Measurements from ENCODE around the gene DDX3X.
"Not testable (repeated sequence)": the region's sequence is repeated elsewhere in the genome, so short reads cannot be mapped to it uniquely, and the experiment has no call there.

The DDX3X gene

DNA sequence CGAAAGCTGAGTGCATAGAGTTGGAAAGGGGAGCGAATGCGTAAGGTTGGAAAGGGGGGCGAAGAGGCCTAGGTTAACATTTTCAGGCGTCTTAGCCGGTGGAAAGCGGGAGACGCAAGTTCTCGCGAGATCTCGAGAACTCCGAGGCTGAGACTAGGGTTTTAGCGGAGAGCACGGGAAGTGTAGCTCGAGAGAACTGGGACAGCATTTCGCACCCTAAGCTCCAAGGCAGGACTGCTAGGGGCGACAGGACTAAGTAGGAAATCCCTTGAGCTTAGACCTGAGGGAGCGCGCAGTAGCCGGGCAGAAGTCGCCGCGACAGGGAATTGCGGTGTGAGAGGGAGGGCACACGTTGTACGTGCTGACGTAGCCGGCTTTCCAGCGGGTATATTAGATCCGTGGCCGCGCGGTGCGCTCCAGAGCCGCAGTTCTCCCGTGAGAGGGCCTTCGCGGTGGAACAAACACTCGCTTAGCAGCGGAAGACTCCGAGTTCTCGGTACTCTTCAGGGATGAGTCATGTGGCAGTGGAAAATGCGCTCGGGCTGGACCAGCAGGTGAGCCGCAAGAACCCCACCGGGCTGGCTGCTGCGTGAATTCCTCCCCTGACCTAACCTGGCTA is at the start of gene DDX3X:
TSS of gene DDX3X (plus strand) at position 419 of the 619 bp plus-strand sequence. CDS start at position 510, 91 bp downstream.
- DNase-seq = peak; percentile 37 to 92 (median 85)

DNA sequence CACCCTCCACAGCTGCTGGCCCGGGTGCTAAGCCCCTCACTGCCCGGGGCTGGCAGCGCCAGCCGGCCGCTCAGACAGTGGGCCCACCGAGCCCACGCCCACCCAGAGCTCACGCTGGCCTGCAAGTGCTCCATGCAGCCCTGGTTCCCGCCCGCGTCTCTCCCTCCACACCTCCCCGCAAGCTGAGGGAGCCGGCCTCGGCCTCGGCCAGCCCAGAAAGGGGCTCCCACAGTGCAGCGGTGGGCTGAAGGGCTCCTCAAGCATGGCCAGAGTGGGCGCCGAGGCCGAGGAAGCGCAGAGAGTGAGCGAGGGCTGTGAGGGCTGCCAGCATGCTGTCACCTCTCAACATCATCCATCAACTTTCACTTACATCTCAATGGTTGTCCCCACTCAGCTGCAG is 48.0 kb upstream of the DDX3X start:
- not testable (repeated sequence) for DNase-seq

DNA sequence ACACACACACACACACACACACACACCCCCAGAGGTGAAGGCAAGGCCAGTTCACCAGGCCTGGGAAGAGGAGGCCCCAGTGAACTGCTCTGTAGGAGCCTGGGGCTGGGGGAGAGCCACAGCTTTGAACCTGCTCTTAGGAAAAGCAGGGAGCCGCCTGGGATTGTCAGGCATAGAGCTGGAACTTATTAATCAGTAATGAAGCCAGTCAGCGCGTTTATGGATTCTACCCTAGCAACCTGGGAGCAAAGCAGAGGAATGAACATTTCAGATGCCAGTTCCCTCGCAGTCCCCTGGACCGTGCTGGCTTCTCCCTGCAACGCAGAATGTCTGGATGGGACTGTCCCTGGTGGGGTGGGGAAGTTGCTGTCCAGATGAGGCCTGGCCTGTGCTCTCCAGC is 45.3 kb upstream of the DDX3X start:
- DNase-seq = peak in 1 of 14 donors; percentile 4

DNA sequence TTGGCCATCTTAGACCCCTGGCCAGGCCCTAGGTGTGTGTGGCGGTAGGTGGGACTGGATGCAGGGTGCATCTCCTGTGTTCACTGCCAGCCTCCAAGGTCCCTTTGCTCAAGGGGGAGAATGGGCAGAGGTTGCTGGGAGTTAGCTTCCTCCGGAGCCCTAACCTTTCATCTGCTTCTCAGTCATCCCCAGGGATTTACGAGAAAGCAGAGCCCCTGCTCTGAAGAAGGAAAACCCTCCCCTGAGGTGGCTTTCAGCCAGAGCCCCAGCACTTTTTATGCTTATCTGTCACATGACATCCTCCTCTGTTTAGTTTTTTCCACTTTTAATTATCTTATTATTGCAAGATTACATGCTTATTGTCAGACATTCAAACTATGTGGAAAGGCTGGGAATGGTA is 44.9 kb upstream of the DDX3X start:
- no peak for DNase-seq

DNA sequence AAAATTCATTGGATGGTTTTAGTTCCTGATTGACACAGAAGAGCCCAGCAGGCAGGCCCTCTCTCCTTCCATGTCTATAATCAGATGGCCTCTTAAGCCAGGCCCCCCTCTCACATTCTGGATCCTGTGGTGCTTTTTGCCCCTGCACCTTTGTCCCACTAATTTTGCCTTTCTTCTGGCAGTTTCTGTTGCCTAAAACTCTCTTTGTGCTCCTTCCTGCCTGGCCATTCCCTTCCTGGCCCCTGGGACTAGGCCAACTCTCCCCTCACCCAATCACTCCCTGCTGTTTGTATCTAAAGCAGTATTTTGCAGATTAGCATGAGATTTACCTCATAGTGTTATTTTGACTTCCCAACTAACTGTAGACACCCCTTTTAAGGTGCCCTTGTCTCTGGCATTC is 42.7 kb upstream of the DDX3X start:
- no peak for DNase-seq

DNA sequence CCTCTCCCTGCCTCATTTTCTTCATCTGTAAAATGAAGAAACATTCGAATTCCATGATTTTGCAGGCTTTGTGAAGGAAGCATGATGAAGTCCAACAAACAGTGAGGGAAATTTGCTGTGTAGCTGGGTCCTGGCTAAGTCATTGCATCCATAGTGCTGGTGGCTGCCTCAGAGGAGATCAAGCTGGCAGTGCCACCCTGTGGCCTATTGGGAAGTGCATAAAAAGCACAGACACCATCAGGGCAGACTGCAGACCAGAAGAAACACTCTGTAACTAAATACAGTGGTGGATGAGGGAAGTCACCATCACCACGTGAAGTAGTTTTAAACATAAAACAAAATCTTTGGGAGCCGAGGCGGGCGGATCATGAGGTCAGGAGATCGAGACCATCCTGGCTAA is 40.7 kb upstream of the DDX3X start:
- DNase-seq = peak in 1 of 14 donors; percentile 2

DNA sequence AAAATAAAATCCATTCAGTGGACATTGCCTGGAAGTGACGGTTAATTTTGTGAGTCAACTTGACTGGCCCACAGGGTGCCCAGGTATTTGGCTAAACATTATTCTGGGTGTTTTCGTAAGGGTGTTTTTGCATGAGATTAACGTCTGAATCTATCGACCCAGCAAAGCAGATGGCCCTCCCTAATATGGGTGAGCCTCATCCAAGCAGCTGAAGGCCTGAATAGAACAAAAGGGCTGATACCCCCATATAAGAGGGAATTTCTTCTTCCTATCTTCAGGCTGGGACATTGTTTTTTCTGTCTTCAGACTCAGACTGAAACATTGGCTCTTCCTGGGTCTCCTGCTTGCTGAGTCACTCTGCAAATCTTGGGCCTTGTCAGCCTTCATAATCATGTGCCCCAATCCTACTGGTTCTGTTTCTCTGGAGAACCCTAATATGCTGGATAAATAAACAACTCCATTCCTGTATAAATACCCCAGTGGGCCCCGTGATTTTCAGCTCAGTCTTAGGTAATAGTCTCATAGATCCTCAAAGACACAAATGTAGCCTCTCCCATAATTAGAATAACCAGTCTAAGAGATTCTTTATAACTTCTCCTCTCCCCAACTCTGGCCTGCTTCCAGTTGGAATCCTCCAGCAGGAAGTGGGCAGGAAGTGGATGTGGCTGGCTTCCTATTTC is 33.1 kb upstream of the DDX3X start:
- no peak for DNase-seq

DNA sequence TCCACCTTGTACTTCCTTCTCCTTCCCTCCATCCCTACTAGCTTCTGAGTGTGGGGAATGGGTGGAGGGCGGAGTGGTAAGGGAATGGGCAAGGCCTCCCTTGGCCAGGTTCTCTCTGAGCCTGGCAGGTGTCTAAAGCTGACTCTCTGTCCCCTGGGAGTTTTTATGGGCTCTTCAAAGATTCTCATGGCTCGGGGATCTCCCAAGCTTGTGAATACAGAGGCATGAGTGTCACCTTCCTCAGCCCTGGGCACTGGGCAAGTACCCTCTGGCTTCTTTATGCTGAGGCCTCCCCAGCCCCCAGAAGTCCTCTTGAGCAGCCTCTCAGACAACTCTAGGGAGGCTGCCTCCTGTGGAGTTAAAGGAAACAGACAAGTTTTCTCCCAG is 32.5 kb upstream of the DDX3X start:
- DNase-seq = no peak

DNA sequence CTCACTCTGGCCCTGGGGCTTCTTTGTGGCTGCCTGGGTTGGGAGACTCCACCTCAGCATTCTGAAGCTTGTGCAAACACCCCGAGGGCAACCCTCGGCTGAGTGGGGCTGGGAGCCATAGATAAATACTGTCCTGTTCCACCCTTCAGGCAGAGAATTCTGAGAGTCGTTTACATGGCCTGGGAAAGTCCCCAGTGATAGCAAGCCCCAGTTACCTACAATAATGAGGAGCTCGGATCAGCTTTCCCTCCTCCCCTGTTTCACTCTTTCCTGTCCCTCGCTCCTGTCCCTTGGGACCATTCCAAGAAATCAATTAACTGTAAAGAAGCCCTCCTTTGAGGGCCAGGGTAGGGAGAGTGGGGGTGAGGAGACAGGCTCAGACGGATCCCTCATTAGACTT is 31.6 kb upstream of the DDX3X start:
- DNase-seq = no peak

DNA sequence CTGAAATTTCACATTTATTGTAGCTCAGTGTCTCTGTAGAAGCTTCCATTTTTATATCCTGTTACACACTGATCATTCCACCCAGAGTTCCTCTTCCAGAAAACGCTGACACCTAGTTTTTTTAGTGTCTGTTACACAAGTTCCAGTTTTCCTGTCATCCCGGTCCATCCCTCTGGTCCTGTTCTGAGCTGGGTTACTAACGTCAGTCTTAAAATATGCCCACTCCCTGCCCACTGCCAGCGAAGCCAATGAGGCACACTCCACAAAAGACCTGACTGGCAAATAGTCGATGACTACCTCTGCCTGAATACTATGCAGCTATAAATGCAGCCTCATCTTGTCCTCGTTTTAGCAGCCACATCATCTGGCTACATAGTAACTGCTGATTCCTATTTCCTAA is 30.9 kb upstream of the DDX3X start:
- no peak for DNase-seq

DNA sequence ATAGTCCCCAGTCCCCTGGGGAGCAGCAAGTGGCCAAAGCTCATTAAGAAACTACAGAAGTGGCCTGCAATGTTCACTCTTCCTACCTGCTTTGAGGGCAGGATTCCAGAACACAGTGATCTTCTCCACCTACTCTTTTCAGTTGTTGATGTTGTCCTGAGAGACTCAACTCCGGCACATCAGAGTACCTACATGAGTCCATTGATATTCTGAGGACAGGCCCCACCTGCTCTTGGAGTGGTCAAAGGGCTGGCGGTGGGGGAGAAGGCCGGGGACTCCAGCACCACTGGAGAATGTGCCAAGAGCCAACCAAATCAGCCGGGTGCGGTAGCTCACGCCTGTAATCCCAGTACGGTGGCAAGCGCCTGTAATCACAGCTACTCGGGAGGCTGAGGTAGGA is 29.8 kb upstream of the DDX3X start:
- no peak for DNase-seq

DNA sequence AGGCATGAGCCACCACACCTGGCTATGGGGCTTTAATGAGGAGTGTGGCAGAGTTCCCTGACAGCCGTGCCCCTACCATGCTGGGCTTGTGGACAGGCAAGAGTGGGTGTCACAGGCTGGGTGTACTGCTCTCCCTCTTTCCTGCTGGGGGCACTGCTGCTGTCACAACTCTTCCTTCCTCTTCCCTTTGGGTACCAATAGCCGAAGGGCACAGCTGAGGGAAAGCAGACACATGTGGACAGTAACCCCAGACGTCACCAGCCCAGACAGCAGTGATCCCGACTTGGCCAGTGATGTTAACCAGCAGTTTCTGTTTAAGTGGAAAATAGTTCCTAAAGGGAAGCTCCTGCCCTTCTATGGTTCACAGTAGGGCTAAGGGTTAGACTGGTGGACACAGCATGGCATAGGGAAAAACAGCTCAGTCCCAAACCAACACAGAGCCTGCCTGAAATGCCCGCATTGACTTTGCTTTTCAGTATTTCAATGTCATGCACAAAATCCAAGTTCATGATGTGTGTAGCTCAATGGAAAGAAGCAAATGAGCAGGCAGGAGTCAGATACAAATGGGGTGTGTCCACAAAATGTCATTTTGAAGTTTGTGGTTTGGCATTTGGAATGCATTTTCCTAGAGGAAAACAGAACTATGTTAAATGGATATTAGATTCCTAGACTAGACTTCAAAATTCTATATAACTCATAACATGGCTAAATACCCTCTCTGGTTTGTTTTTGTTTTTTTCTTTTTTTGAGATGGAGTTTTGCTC is 24.9 kb upstream of the DDX3X start:
- DNase-seq = no peak

DNA sequence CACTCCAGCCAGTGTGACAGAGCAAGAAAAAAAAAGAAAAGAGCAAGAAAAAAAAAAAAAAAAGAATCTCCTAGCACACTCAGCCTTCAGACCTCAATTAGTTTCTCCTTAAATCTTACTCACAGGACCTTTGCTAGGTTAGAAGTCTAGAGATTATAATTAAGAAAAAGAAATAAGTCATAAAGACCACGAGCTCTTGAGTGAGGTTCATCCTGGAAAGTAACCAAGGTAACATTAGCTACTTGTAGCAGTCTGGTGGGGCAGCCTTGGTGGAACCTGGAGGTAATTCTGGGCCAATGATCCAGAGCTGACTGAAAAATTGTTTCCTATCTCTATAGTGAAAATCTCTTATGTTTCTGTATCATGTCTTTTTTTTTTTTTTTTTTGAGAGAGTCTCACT is 21.2 kb upstream of the DDX3X start:
- DNase-seq = no peak

DNA sequence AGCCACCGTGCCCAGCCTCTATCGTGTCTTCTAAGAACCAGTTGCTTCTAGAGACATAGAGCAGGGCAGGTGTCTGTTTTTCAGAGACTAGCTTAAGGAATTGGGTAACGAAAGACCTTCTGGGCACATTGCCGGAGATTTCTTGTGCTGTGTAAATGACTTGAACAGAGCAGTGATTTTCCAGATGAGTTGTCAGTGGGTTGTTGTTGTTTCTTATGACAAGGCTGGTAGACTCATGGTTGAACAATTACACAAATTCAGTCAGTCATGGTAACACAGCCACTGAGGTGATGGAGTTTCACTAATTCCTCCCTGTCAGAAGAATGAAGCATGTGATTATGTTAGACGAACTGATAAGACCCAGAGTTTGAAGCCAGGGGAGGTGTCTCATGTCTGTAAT is 20.5 kb upstream of the DDX3X start:
- DNase-seq = no peak

DNA sequence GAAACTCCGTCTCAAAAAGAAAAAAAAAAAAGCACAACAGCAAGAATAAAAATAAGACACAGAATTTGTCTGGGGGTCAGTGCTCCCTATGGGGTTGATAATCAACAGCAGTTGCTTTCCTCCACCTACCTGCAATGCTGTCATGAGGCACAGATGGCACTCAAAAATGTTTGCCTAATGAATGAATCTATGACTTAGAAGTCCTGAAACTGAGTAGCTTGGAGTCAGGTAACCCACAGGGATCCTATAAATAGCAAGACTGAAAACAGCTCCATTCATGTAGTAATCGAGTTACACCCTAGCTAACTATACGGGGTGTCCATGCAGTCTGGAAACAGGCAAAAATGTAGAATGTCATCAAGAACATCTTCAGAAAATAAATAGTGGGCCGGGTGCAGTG is 19.8 kb upstream of the DDX3X start:
- no peak for DNase-seq

DNA sequence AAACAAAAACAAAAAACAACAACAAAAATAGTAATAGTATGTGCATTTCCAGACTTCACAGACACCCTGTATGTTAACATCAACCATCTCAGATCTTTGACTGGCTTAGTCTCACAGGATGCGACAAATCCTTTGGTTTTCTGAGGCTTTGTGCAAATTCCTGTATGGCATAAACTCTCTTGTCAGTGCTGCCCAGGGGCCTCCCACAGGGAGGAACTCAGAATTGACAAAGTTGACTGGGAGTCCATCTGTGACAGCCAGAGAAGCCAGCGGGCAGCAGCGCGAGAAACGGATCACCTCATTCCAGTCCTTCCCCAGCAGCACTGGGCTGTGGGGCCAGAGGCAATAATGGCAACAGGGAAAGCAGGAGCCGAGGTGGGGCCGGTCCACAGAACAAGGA is 19.1 kb upstream of the DDX3X start:
- DNase-seq = no peak

DNA sequence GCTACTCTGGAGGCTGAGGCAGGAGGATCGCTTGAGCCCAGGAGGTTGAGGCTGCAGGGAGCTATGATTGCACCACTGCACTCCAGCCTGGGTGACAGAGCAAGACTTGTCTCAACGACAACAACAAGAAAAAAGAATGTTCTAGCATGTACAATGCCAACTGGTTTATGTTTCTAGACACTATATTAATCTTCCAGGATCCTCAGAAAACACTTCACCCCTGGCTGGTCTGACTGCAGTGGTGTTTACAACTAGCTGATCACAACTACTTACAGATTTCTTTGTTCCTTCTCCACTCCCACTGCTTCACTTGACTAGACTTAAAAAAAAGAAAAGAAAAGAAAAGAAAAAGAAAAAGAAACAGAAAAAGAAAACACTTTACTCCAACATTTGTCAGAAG is 17.7 kb upstream of the DDX3X start:
- not testable (repeated sequence) for DNase-seq

DNA sequence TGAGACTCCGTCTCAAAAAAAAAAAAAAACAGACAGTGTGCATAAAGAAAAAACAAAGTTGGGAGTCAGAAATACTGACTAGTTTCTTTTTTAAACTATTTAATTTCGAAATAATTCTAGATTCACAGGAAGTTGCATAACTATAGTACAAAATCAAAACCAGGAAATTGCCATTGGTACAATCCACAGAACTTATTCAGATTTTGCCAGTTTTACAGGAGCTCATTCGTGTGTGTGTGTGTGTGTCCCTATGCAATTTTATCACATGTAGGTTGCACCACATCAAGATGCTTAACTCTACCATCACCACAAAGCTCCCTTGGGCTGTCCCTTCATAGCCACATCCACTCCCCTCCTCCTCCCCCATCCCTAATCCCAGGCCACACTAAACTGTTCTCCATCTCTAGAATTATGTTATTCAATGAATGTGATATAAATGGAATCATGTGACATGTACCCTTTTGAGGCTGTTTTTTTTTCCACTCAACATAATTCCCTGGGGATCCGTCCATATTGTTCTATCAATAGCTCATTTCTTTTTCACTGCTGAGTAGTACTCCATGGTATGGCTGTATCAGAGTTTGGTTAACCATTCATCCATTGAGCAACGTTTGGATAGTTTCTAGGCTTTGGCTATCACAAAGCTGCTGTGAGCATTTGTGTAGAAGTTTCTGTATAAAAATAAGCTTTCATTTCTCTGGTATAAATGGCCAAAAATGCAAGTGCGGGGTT is 16.3 kb upstream of the DDX3X start:
- DNase-seq = no peak

DNA sequence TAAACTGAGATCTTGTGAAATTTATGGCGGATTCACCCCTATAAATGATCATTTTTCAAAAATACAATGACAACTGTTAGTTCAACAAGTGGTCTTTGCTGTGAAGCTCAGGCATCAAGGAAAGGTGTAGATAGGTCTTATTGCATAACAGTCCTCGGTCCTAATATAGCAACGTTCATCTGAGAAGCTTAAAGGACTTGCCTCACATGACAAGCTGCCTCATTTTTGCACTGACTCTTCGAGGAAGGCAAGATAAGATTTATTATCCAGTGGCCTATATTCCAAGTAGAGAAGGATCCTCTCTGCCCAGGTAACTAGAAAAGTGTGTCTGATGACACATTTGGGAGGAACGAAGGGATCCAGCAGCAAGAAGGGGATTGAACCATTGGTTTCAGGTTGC is 13.6 kb upstream of the DDX3X start:
- no peak for DNase-seq

DNA sequence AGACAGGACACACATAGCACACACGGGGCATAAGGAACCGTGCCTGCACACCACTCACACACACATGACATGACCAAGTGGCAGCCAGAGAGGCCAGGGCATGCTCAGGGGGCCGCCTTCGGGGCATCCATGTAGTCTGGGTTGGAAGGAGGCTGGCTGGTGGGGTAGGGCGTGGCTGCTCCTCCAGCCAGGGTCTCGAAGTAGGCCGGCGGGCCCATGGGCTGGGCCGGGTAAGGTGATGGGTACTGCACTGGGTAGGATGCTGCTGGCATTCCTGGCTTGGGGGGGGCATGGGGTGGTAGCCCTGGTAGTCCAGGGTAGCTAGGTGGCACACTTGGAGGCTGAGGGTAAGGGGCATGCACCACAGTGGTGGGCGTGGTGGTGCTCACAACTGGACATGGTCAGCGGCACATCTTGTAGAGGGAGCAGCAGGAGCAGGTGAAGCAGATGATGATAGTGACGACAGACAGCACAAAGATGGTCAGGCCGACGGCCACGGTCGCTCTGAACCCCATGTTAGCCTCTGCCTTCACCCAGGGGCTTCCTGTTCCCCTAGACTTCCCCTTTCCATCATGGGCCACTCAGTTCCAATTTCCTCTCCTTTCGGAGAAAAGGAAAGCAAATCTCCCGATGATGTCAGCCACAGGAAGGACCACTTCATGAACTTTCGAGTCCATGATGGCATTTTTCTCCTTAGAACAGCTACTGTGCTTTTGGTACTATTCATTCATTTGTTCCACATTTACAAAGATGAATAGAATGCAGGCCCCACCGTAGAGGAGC is 10.9 kb upstream of the DDX3X start:
- no peak for DNase-seq

DNA sequence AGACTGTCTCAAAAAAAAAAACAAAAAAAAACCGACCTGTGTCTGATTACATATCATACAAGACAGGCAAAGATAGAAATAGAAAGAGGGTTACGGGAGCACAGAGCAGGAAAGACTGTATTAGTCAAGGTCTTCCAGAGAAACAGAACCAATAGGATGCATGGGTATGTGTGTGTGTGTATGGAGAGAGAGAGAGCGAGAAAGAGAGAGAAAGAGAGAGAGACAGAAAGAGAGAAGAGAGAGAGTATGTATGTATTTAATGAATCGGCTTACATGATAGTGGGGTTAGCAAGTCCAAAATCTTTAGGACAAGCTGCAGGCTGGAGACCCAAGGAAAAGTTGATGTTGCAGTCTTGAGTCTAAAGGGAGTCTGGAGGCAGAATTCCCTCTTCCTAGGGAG is 7.5 kb upstream of the DDX3X start:
- DNase-seq = no peak

DNA sequence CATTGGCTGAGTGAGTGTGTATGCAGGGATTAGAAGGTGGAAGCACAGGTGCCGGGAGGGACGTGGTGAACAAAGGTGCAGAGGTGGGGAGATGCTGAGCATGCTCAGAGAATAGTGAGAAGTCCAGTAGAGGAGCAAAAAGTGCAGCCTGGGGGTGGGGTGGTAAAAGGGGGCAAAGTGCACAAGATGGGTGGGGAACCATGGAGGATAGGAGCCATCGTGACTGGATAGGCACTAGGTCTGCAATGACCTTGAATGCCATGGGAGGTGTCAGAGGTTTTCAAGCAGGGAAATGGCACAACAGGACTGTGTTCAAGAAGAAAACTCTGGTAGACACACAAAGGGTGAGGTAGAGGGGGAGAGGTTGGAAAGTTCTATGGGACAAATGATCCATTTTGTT is 6.6 kb upstream of the DDX3X start:
- DNase-seq = no peak
